NB4 (cell line): Measurements from ENCODE around the gene SGCA.

Source experiments
- DNase-seq: peaks from one replicate; pipeline ENCODE4 v3.0.0; 2010; ENCODE audit warnings: low read depth
- H3K4me3 ChIP-seq: one replicate; pipeline ENCODE4 v1.5.1; 2011; ENCODE audit warnings: mild to moderate bottlenecking, low read depth, low read length, moderate library complexity
- MYC ChIP-seq: IDR thresholded peaks from 2 replicates; pipeline ENCODE4 v1.6.1; 2011; ENCODE audit warnings: low read depth, low read length
- POLR2A ChIP-seq: IDR thresholded peaks from 2 replicates; pipeline ENCODE4 v1.6.1; 2011; ENCODE audit warnings: mild to moderate bottlenecking; ENCODE audit not compliant: insufficient read length; ENCODE audit errors: extremely low read depth
- TF ChIP-seq, protein P1 (sequence below): IDR thresholded peaks from one replicate; pipeline ENCODE4 v1.5.1; 2012; ENCODE audit warnings: low read depth, low read length
- TF ChIP-seq, protein P2 (sequence below): IDR thresholded peaks from 2 replicates; pipeline ENCODE4 v1.6.1; 2011; ENCODE audit warnings: low read depth, low read length

SGCA gene

DNA sequence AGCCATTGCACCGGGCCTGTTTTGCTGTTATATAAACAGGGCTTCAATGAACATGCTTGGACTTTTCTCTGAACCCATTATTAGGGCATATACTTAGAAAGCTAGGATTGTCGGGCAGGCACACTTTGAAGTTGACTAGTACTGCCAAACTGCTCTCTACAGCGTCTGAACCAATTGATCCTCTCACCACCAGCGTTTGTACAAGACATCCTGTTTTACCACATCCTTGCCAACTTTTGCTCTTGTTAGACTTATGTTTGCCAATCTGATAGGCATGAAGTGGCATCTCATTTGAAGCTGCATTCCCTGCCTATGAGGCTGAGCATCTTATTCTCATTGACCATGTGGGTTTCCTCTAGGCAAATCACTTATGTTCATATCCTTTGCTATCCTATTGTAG, 7.9 kb upstream of the SGCA start:
- DNase-seq: no peak
- TF ChIP-seq MYC (no peak), POLR2A (no peak)
- TF ChIP-seq, protein P1, sequence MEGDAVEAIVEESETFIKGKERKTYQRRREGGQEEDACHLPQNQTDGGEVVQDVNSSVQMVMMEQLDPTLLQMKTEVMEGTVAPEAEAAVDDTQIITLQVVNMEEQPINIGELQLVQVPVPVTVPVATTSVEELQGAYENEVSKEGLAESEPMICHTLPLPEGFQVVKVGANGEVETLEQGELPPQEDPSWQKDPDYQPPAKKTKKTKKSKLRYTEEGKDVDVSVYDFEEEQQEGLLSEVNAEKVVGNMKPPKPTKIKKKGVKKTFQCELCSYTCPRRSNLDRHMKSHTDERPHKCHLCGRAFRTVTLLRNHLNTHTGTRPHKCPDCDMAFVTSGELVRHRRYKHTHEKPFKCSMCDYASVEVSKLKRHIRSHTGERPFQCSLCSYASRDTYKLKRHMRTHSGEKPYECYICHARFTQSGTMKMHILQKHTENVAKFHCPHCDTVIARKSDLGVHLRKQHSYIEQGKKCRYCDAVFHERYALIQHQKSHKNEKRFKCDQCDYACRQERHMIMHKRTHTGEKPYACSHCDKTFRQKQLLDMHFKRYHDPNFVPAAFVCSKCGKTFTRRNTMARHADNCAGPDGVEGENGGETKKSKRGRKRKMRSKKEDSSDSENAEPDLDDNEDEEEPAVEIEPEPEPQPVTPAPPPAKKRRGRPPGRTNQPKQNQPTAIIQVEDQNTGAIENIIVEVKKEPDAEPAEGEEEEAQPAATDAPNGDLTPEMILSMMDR: no peak
- TF ChIP-seq, protein P2, sequence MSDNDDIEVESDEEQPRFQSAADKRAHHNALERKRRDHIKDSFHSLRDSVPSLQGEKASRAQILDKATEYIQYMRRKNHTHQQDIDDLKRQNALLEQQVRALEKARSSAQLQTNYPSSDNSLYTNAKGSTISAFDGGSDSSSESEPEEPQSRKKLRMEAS: no peak
- H3K4me3 ChIP-seq: no peak overlapping the region

DNA sequence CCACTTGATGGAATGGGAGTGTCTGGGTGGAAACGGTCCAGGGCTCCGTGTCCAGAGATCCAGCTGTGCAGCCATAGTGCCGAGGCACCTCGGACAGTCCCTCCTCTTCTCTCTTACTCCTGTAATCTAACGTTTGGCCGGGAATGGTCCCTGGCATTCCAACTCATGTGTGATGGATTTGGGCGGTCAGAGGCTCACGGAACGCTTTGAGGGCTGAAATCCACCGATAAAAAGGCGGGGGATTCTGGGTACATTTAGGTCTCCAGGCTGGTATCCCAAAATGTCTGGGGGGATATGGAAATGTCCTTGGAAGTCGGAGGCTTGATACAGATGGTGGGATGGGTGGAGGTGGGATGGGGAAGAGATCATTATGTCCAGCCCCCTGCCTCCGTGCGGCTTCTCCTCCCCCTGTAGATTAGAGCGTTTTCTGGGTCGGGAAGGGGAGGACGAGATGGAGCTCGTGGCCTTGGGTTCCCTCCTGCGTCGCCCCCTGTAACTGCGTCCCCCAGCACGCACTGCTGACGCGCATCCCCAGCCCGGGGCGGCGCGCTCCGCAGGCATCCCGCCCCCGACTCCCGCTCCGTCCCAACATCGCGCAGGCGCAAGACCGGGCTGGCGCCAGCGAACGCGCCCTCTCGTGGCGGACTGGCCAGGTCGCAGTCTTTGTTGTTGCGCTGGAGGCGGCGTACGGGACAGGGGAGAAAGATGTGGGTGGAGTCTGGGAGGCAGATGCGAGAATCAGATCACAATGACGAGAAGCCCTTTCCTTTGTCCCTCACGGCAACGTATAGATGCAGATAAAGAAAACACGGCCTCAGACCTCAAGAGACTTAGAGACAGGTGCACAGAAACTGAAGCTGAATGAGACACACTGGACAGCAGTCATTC, 4.5 kb upstream of the SGCA start:
- no peak overlapping the region for H3K4me3 ChIP-seq
- DNase-seq: peak; percentile 89
- TF ChIP-seq POLR2A: no peak
- TF ChIP-seq, protein P1: peak; percentile 54
- TF ChIP-seq MYC: no peak
- TF ChIP-seq, protein P2: peak; percentile 56; the same call in 1 of the 2 replicates

DNA sequence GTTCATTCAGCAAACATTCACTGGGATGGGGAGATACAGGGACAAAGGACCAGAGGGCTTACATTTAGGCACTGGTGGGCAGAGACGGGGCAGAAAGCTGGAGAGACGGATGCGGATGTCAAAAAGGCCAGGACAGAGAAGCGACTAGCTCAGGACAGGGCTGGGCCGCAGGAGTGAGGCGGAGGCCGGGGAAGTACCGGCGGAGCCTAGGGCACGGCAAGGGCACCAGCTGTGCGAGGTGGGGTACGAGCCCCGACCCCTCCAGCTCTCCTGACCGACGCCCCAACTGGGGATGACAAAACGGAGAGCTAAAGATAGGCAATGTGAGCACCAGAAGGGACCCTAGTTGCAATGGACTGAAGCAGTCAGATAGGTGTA, 3.9 kb upstream of the SGCA start:
- no peak for DNase-seq
- H3K4me3 ChIP-seq: no peak overlapping the region
- TF ChIP-seq, protein P2: no peak
- TF ChIP-seq, protein P1: no peak
- TF ChIP-seq POLR2A (no peak), MYC (no peak)

DNA sequence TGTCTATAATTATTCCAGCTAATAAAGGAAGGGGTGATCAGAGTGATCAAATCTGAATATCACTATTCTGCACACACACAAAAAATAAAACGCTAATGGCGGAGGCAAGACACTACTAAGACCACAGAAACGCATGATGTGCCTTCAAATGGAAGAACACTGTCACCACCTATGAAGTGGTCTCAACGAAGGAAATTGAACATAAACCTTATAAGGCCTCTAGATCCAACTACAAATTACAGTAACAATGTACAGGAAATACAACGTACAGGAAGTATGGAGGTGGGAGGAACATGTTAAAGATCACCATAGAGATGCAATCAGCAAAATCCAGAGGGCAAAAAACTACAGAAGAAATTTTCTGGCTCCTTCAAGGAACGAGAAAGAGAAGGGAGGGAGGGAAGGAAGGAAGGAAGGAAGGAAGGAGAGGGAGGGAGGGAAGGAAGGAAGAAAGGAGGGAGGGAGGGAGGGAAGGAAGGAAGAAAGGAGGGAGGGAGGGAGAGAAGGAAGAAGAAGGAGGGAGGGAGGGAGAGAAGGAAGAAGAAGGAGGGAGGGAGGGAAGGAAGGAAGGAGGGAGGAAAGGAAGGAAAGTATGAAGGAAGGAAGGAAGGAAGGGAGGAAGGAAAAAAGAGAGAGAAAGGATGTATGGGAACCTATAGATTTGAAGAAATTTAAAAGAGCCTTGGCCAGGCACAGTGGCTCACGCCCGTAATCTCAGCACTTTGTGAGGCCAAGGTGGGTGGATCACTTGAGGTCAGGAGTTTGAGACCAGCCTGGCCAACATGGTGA, 3.1 kb upstream of the SGCA start:
- DNase-seq: no peak
- H3K4me3 ChIP-seq: no peak overlapping the region
- TF ChIP-seq, protein P1: no peak
- TF ChIP-seq MYC: no peak
- TF ChIP-seq POLR2A: no peak
- TF ChIP-seq, protein P2: no peak

DNA sequence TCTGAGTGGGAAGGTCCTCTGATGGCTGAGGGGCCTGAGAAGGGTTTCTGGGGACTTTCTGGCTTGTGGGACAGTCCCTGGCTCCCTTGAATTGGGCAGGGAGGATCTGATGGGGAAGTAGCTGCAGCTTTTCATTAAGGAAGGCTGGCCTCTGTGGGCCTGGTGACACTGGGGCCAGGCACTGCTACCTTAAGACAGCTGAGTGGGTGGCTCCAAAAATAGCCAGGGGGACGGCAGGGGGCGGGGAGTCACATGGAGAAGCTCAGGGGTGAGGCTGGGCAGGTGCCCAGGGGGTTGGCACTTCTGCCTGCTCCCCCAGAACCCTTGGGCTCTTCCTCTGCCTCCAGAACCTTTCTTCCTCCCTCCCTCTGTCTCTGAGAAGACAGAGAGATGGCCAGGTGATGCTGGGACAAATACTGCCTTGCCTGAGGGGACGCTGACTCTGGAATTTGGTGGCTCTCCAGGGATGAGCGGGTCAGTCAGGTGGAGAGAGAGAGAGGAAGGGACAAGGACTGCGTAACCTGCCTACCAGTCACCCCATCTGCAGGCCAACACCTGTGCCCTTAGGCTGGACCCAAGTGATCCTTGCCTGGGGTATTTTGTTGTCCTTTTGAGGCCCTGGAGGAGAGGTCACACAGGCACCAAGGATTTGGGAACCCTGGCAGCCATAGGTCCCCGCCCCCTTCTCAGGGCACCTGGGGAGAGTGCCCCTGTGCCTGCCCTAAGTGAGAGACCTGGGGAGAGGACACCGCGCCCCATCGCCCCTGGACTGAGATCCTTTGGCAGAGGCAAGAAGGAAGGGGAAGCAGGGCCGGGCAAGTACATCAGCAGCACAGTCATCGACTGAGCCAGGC, 1.7 kb upstream of the SGCA start:
- no peak overlapping the region for H3K4me3 ChIP-seq
- DNase-seq: peak; percentile 46
- TF ChIP-seq, protein P1: no peak
- TF ChIP-seq POLR2A (no peak), MYC (no peak)
- TF ChIP-seq, protein P2: no peak
